GM19043 (cell line): ENCODE data around the gene SERPINE3.

Experiments used
- ATAC-seq: cut with Tn5 transposase; IDR thresholded peaks from one replicate; pipeline ENCODE4 v1.9.1; 2021; ENCODE audit warnings: low read depth; ENCODE audit not compliant: unreplicated experiment

SERPINE3 gene

GRCh38 chr13:51339354-51339753 is at the start of gene SERPINE3:
Gene SERPINE3, plus strand, starts transcription at chr13:51339691. Its CDS starts 1,401 bp downstream, at chr13:51341092.
- ATAC-seq: no peak

GRCh38 chr13:51291341-51291740 is 48.1 kb upstream of the SERPINE3 start:
- ATAC-seq: no peak

- ATAC-seq: no peak
Measured at GRCh38 chr13:51292000-51292565, 47.4 kb upstream of the SERPINE3 start.

GRCh38 chr13:51297556-51297955 is 41.9 kb upstream of the SERPINE3 start:
- ATAC-seq: no peak

- no peak for ATAC-seq
Measured at GRCh38 chr13:51298812-51299211, 40.7 kb upstream of the SERPINE3 start.

GRCh38 chr13:51303063-51303552 is 36.4 kb upstream of the SERPINE3 start:
- ATAC-seq: no peak

- ATAC-seq: no peak
Measured at GRCh38 chr13:51303882-51304281, 35.6 kb upstream of the SERPINE3 start.

GRCh38 chr13:51305271-51305967 is 34.1 kb upstream of the SERPINE3 start:
- no peak for ATAC-seq

- ATAC-seq: no peak
Measured at GRCh38 chr13:51308781-51309180, 30.7 kb upstream of the SERPINE3 start.

- no peak for ATAC-seq
Measured at GRCh38 chr13:51311231-51311630, 28.3 kb upstream of the SERPINE3 start.

GRCh38 chr13:51311957-51312520 is 27.5 kb upstream of the SERPINE3 start:
- ATAC-seq: no peak

GRCh38 chr13:51313619-51314018 is 25.9 kb upstream of the SERPINE3 start:
- ATAC-seq: no peak

GRCh38 chr13:51317262-51317661 is 22.2 kb upstream of the SERPINE3 start:
- no peak for ATAC-seq

- ATAC-seq: no peak
Measured at GRCh38 chr13:51318015-51318414, 21.5 kb upstream of the SERPINE3 start.

- no peak for ATAC-seq
Measured at GRCh38 chr13:51318876-51319275, 20.6 kb upstream of the SERPINE3 start.

GRCh38 chr13:51321836-51322235 is 17.7 kb upstream of the SERPINE3 start:
- no peak for ATAC-seq

- no peak for ATAC-seq
Measured at GRCh38 chr13:51322826-51323225, 16.7 kb upstream of the SERPINE3 start.

GRCh38 chr13:51323824-51324511 is 15.5 kb upstream of the SERPINE3 start:
- no peak for ATAC-seq

- no peak for ATAC-seq
Measured at GRCh38 chr13:51324714-51325420, 14.6 kb upstream of the SERPINE3 start.

GRCh38 chr13:51325837-51326236 is 13.7 kb upstream of the SERPINE3 start:
- ATAC-seq: no peak

GRCh38 chr13:51326777-51327176 is 12.7 kb upstream of the SERPINE3 start:
- no peak for ATAC-seq
